Mucosa of descending colon (tissue), 3 donors: Measurements from ENCODE around the gene MARK3. TPM values are rescaled to one million over a fixed set of nuclear protein-coding genes. Genes with fewer than 3 reads are reported as not detected.

ENCODE experiments used
- ATAC-seq: fragments of 200-7000 bp; cut with Tn5 transposase; one replicate; pipeline ENCODE4 v1.9.1; 2020; ENCODE audit warnings: mild to moderate bottlenecking, moderate library complexity
- DNase-seq, 3 donors: peaks; one replicate each; pipeline ENCODE4 v3.0.0-alpha.2; 2020
- H3K36me3 ChIP-seq: fragments of 200-600 bp; one replicate; pipeline ENCODE4 v1.8.0; 2021; ENCODE audit warnings: low read depth, mild to moderate bottlenecking
- H3K4me1 ChIP-seq: fragments of 200-600 bp; one replicate; pipeline ENCODE4 v1.8.0; 2021; ENCODE audit warnings: low read depth, mild to moderate bottlenecking
- H3K4me3 ChIP-seq: fragments of 200-600 bp; one replicate; pipeline ENCODE4 v1.8.0; 2021; ENCODE audit warnings: mild to moderate bottlenecking
- H3K9me3 ChIP-seq: fragments of 200-600 bp; one replicate; pipeline ENCODE4 v1.8.0; 2021; ENCODE audit warnings: mild to moderate bottlenecking
- CTCF ChIP-seq: fragments of 200-600 bp; IDR thresholded peaks from one replicate; pipeline ENCODE4 v1.8.0; 2022; ENCODE audit warnings: antibody characterized with exemption, mild to moderate bottlenecking
- intact Hi-C, 2 donors: fragments of 100-400 bp; cut with DNase I in 1 of 2; cut with micrococcal nuclease in 1 of 2; formaldehyde crosslinking; loops; one replicate each; pipeline versions ENCODE4 v1.11.0 to v1.11.1; 2022; cut with DNase I, micrococcal nuclease
- long read RNA-seq, 2 donors: library from polyadenylated mRNA; unstranded; transcript quantifications; one replicate each; pipeline ENCODE4 v2.0.0, GENCODE V29; 2019 to 2021
- total RNA-seq, 3 donors: library from RNA; stranded (reverse); fragmentation: NEBNext Ultra II Directional in 2 of 3; extraction: Animal tissue kit (Norgen Biotek cat#: 25700) in 2 of 3; gene quantifications; one replicate each; pipeline versions ENCODE4 v1.2.1 to v1.2.4, GENCODE V29; 2021 to 2023
- donor health status: DM: no; HTN: no; CAD: no; lungs with moderate emphysema.
- donor health status: DM: no; HTN: no; CAD: no.
- donor health status: DM: no; HTN: yes; CAD: no.

The MARK3 gene
- total RNA-seq = 10 to 100 TPM; 60.8 to 85.7 (median 66.8) TPM
- long read RNA-seq, donor 1, transcript MARK3-202 (16 exons, 3,283 nt) = minor isoform, 19 of 141 reads
- long read RNA-seq, donor 1, transcript MARK3-205 (18 exons, 3,371 nt) = major isoform, 41 of 141 reads
- long read RNA-seq, donor 1, partial matches to known transcripts = 10 of 141 reads
- long read RNA-seq, donor 1, other reads (novel, unspliced or antisense) = 65 of 141 reads
- long read RNA-seq, donor 2, partial matches to known transcripts = 3 of 6 reads
- long read RNA-seq, donor 2, other reads (novel, unspliced or antisense) = 1 of 6 reads

DNA sequence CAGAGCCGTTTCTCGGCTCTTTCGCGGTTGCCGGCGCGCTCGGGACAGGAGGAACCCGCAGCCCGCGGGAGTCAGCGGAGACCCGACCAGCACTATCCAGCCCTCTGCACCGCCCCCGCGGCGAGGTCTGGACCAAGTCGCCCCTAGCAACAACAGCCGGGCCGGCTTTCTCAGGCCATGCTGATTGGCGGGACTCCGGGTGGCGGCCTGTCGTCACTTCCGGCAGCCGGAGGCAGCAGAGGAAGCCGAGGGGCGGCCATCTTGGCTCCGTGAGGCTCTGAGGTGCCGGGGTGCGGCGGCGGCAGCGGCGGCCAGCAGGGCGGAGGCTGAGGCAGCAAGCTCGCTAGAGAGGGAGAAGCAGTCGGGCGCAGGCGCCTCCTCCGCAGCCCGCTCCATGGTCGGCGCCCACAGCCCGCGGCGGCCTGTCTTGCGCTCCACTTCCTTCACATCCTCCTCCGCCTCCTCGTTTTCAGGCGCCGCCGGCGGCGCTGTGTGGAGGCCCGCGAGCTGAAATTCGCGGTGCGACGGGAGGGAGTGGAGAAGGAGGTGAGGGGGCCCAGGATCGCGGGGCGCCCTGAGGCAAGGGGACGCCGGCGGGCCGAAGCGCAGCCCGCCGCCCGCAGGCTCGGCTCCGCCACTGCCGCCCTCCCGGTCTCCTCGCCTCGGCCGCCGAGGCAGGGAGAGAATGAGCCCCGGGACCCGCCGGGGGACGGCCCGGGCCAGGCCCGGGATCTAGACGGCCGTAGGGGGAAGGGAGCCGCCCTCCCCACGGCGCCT lies at the start of gene MARK3:
MARK3 (plus strand) TSS at position 264 of the 777 bp plus-strand sequence. CDS start 615 bp downstream, outside the sequence.
- no peaks in the 10 kb centered on the region for H3K9me3 ChIP-seq
- ATAC-seq (peak; percentile 97), DNase-seq (peak; percentile 96 to 98 (median 97))
- no peak for TF ChIP-seq CTCF
- H3K4me3 ChIP-seq = peak within 1 kb of the TSS; percentile 88
- peaks cover 28% of the 10 kb centered on the region for H3K4me1 ChIP-seq
- no peaks in the 10 kb centered on the region for H3K36me3 ChIP-seq
- intact Hi-C loops = no loop called here

- H3K9me3 ChIP-seq = no peaks in the 10 kb centered on the region
- peaks cover 24% of the 10 kb centered on the region for H3K36me3 ChIP-seq
- no peak for TF ChIP-seq CTCF
- no peak for DNase-seq
- H3K4me1 ChIP-seq = peaks cover 16% of the 10 kb centered on the region
- H3K4me3 ChIP-seq = no peak overlapping the region
- intact Hi-C loops = no loop called here
- ATAC-seq = no peak
Observed at GRCh38 chr14:103336191-103336590, 49.0 kb upstream of the MARK3 start.

GRCh38 chr14:103337794-103338193 lies 47.4 kb upstream of the MARK3 start:
- DNase-seq (no peak), ATAC-seq (no peak)
- TF ChIP-seq CTCF = no peak
- Histone ChIP-seq H3K36me3 (peaks cover 38% of the 10 kb centered on the region), H3K4me1 (peaks cover 9% of the 10 kb centered on the region), H3K9me3 (no peaks in the 10 kb centered on the region), H3K4me3 (no peak overlapping the region)
- intact Hi-C loops = no loop called here

GRCh38 chr14:103339561-103339960 lies 45.7 kb upstream of the MARK3 start:
- Histone ChIP-seq H3K9me3 (no peaks in the 10 kb centered on the region), H3K4me1 (peaks cover 9% of the 10 kb centered on the region), H3K4me3 (no peak overlapping the region), H3K36me3 (peaks cover 38% of the 10 kb centered on the region)
- ATAC-seq (no peak), DNase-seq (no peak)
- intact Hi-C loops = no loop called here
- TF ChIP-seq CTCF = no peak

GRCh38 chr14:103340480-103341212 lies 44.6 kb upstream of the MARK3 start:
- Histone ChIP-seq H3K4me1 (peaks cover 7% of the 10 kb centered on the region), H3K9me3 (no peaks in the 10 kb centered on the region), H3K36me3 (peaks cover 38% of the 10 kb centered on the region), H3K4me3 (no peak overlapping the region)
- ATAC-seq = no peak
- DNase-seq = no peak
- intact Hi-C loops = no loop called here
- no peak for TF ChIP-seq CTCF
